Embryonic facial prominence (tissue), 1 donor: ENCODE results near the gene SOX30.

Experiments used
- DNase-seq: peaks from one replicate; pipeline ENCODE4 v3.0.0-alpha.2; 2016; ENCODE audit errors: extremely low spot score

Gene SOX30

GRCh38 chr5:157607371-157608161 lies 44.7 kb downstream of the SOX30 start:
- no peak for DNase-seq

GRCh38 chr5:157606046-157606445 lies 46.2 kb downstream of the SOX30 start:
- no peak for DNase-seq

- DNase-seq = no peak
Observed at GRCh38 chr5:157603333-157604190, 48.7 kb downstream of the SOX30 start.

GRCh38 chr5:157602505-157602904 lies 49.7 kb downstream of the SOX30 start:
- DNase-seq = no peak

GRCh38 chr5:157600252-157600651 lies 52.0 kb downstream of the SOX30 start:
- no peak for DNase-seq

- DNase-seq = no peak
Observed at GRCh38 chr5:157599565-157599964, 52.7 kb downstream of the SOX30 start.

GRCh38 chr5:157598350-157598936 lies 53.8 kb downstream of the SOX30 start:
- no peak for DNase-seq

- no peak for DNase-seq
Observed at GRCh38 chr5:157597277-157597676, 55.0 kb downstream of the SOX30 start.

- no peak for DNase-seq
Observed at GRCh38 chr5:157596487-157596886, 55.8 kb downstream of the SOX30 start.

GRCh38 chr5:157594675-157595459 lies 57.4 kb downstream of the SOX30 start:
- no peak for DNase-seq

- DNase-seq = no peak
Observed at GRCh38 chr5:157594257-157594656, 58.0 kb downstream of the SOX30 start.

GRCh38 chr5:157593052-157593757 lies 59.0 kb downstream of the SOX30 start:
- DNase-seq = no peak

- no peak for DNase-seq
Observed at GRCh38 chr5:157592594-157592993, 59.6 kb downstream of the SOX30 start.

- DNase-seq = no peak
Observed at GRCh38 chr5:157590478-157590877, 61.8 kb downstream of the SOX30 start.

GRCh38 chr5:157584628-157585027 lies 67.6 kb downstream of the SOX30 start:
- no peak for DNase-seq

- DNase-seq = no peak
Observed at GRCh38 chr5:157582731-157583620, 69.3 kb downstream of the SOX30 start.

GRCh38 chr5:157581901-157582300 lies 70.3 kb downstream of the SOX30 start:
- DNase-seq = no peak

GRCh38 chr5:157578079-157578780 lies 74.0 kb downstream of the SOX30 start:
- no peak for DNase-seq

- no peak for DNase-seq
Observed at GRCh38 chr5:157576678-157577077, 75.6 kb downstream of the SOX30 start.
